Nephron progenitor cell (in vitro differentiated cells): ENCODE measurements around the gene APCDD1.

ENCODE experiments used
- DNase-seq: peaks from one replicate; pipeline ENCODE4 v3.0.0; 2021
- H3K27ac Mint-ChIP-seq: 2 replicates; pipeline ENCODE4 v1.8.0; 2021; ENCODE audit warnings: mild to moderate bottlenecking, moderate library complexity, mixed read lengths
- H3K27me3 Mint-ChIP-seq: 2 replicates; pipeline ENCODE4 v1.8.0; 2021; ENCODE audit warnings: mild to moderate bottlenecking, low read depth, mixed read lengths; ENCODE audit not compliant: poor library complexity
- H3K36me3 Mint-ChIP-seq: 2 replicates; pipeline ENCODE4 v1.8.0; 2021; ENCODE audit warnings: low read depth, mixed read lengths
- H3K4me1 Mint-ChIP-seq: 2 replicates; pipeline ENCODE4 v1.8.0; 2021; ENCODE audit warnings: mixed read lengths
- H3K4me3 Mint-ChIP-seq: 2 replicates; pipeline ENCODE4 v1.8.0; 2021; ENCODE audit warnings: mild to moderate bottlenecking, moderate library complexity, mixed read lengths
- H3K9me3 Mint-ChIP-seq: 2 replicates; pipeline ENCODE4 v1.8.0; 2021; ENCODE audit warnings: mild to moderate bottlenecking, moderate library complexity, mixed read lengths
- TF ChIP-seq, protein P1 (sequence below): fragments of 200-600 bp; sonication (generic); IDR thresholded peaks from 2 replicates; pipeline ENCODE4 v1.5.0; 2021; ENCODE audit warnings: antibody characterized with exemption

APCDD1 gene

DNA sequence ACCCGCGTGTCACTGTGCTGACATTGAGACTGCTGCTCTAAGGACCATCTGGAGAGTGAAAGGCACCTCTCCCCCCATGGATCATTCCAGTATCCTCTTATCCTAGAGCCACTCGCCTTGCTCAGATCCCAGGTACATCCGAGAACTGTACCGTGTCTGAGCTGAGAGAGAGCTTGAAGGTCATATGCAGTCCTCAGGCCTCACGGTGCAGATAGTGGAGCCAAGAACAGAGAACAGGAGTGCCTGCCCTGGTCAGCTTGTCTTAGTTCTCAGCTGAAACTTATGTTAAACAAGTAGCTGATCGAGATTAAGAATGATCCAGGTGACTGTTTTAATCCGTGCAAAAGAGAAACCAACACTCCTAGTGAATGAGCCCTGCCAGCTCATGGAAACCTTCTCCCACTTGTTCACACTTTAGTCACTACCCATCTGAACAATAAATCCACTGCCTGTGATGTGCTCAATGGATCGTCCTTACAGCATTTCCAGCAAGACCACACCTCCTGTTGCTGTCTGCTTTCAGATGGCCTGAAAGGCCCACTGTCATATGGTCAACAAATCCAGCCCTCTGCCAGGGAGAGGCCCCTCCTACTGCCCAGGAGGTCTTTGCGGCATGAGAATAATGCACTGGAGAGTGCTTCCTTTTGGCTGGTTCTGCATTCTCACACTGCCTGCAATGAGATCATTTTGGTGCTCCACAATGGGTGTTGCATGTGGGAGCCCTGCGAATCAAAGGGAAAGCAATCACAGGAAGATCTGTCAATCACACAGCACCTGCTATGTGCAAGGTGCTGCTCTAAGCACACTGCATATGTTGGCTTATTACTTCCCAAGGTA lies 43.7 kb upstream of the APCDD1 start:
- TF ChIP-seq, protein P1, sequence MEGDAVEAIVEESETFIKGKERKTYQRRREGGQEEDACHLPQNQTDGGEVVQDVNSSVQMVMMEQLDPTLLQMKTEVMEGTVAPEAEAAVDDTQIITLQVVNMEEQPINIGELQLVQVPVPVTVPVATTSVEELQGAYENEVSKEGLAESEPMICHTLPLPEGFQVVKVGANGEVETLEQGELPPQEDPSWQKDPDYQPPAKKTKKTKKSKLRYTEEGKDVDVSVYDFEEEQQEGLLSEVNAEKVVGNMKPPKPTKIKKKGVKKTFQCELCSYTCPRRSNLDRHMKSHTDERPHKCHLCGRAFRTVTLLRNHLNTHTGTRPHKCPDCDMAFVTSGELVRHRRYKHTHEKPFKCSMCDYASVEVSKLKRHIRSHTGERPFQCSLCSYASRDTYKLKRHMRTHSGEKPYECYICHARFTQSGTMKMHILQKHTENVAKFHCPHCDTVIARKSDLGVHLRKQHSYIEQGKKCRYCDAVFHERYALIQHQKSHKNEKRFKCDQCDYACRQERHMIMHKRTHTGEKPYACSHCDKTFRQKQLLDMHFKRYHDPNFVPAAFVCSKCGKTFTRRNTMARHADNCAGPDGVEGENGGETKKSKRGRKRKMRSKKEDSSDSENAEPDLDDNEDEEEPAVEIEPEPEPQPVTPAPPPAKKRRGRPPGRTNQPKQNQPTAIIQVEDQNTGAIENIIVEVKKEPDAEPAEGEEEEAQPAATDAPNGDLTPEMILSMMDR = no peak
- no peak overlapping the region for H3K27ac Mint-ChIP-seq
- H3K27me3 Mint-ChIP-seq = peaks cover 12% of the 10 kb centered on the region
- no peak overlapping the region for H3K4me3 Mint-ChIP-seq
- no peak for DNase-seq
- no peaks in the 10 kb centered on the region for H3K9me3 Mint-ChIP-seq
- peaks cover 53% of the 10 kb centered on the region for H3K4me1 Mint-ChIP-seq
- no peaks in the 10 kb centered on the region for H3K36me3 Mint-ChIP-seq

DNA sequence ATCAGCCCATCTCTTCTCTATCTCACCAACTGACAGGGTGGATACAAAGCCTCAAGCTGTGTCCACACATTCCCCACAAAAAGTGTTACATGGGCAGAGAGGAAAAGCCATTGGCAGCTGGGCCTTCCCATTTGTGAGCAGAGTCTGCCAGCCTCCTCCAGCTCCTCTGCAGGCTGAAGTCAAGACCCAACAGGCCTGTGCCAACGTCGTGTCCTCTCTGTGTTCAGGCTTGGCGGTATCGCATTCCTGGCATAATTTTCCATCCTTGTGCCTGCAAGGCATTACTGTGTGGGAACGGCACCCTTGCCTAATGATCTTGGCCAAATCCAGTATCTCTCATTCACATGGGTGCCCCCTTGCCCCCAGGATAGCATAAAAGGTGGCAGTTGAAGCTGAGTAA lies 41.5 kb upstream of the APCDD1 start:
- no peak for DNase-seq
- H3K4me1 Mint-ChIP-seq = peaks cover 50% of the 10 kb centered on the region
- peaks cover 8% of the 10 kb centered on the region for H3K27me3 Mint-ChIP-seq
- TF ChIP-seq, protein P1 = no peak
- no peaks in the 10 kb centered on the region for H3K9me3 Mint-ChIP-seq
- no peaks in the 10 kb centered on the region for H3K36me3 Mint-ChIP-seq
- H3K4me3 Mint-ChIP-seq = no peak overlapping the region
- no peak overlapping the region for H3K27ac Mint-ChIP-seq

DNA sequence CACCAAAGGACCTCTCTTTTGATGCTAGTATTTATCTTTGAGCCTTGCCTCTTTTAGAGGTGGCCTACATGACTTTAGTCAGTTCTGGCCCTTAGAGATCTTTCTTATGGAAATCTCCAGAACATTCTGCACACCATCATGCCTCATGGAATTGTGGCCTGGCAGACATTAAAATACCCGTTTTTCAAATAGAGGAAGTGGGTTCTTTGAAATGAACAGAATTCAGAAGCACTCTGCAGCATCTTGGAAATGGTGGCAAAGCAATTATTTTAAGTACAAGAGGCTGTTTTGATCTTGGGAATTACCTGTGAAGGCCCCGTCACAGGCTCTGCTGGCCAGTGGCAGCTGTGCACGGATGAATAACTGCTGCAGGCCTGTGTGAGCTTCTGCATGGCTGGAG lies 40.7 kb upstream of the APCDD1 start:
- peaks cover 44% of the 10 kb centered on the region for H3K4me1 Mint-ChIP-seq
- no peaks in the 10 kb centered on the region for H3K36me3 Mint-ChIP-seq
- peaks cover 8% of the 10 kb centered on the region for H3K27me3 Mint-ChIP-seq
- no peak overlapping the region for H3K27ac Mint-ChIP-seq
- H3K4me3 Mint-ChIP-seq = no peak overlapping the region
- DNase-seq = no peak
- H3K9me3 Mint-ChIP-seq = no peaks in the 10 kb centered on the region
- TF ChIP-seq, protein P1 = no peak

DNA sequence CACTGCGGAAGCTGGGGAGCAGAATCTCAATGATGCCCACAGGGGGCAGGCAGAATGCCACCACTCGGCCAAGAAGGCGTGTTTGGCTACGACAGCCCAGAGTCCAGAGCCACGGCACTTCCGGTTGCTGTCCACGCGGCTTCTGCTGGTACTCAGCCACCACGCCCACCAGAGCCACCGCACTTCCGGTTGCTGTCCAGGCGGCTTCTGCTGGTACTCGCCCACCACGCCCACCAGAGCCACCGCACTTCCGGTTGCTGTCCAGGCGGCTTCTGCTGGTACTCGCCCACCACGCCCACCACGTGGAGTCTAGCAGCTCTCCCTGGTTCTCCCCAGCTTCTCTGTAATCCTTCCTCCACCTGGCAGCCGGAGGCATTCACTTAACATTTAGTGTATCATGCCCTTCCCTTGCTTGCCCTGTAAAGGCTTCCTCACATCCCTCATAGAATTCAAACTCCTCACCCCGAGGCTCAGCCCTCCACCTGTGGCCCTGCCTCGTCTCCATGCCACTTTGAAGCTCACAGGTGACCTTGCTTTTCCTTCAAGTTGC lies 40.1 kb upstream of the APCDD1 start:
- Mint-ChIP-seq H3K27me3 (peaks cover 8% of the 10 kb centered on the region), H3K4me1 (peaks cover 43% of the 10 kb centered on the region), H3K36me3 (no peaks in the 10 kb centered on the region), H3K27ac (peak overlapping the region; percentile 21), H3K4me3 (no peak overlapping the region), H3K9me3 (peaks cover 2% of the 10 kb centered on the region)
- DNase-seq = no peak
- TF ChIP-seq, protein P1 = no peak

DNA sequence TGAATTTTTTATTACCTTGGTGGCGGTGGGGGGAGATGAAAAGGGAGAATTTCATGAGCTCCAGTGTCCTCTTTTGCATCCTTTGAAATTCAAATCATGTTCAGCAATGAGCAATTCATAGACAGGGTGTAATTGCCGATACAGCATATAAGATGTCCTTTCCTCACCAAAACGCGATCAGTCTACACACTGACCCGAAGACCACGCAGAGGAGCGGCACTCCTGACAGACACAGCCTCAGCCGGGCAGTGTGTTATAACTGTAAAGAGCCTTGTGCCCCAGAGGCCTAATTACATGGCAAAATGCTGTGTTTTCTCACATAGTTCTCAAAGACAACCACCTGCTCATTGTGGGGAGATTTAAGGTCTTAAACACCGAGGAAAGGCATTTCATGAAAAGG lies 38.4 kb upstream of the APCDD1 start:
- peaks cover 5% of the 10 kb centered on the region for H3K36me3 Mint-ChIP-seq
- no peak overlapping the region for H3K27ac Mint-ChIP-seq
- H3K27me3 Mint-ChIP-seq = peaks cover 8% of the 10 kb centered on the region
- peaks cover 19% of the 10 kb centered on the region for H3K9me3 Mint-ChIP-seq
- no peak overlapping the region for H3K4me3 Mint-ChIP-seq
- no peak for DNase-seq
- H3K4me1 Mint-ChIP-seq = peaks cover 28% of the 10 kb centered on the region
- TF ChIP-seq, protein P1 = no peak

DNA sequence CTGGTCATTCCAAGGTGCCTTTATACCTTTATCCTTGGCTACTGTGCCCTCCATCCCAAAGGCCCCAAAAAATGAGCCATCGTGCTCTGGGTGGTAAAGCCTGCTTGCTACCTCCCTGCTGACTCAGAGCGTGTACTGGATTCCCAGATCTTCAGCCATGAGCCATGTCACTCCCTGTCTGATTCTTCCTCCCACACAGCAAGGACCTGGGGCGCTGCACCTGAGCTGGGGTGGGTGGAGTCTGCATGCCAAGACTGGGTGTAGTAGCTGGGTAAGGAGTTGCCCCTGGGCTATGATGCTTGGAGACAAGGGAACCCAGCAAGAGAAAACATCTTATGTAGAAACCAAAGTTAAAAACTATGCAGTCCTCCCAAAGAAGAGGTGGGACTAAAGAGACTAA lies 37.2 kb upstream of the APCDD1 start:
- peaks cover 27% of the 10 kb centered on the region for H3K9me3 Mint-ChIP-seq
- no peak overlapping the region for H3K4me3 Mint-ChIP-seq
- H3K27me3 Mint-ChIP-seq = no peaks in the 10 kb centered on the region
- peaks cover 5% of the 10 kb centered on the region for H3K36me3 Mint-ChIP-seq
- H3K4me1 Mint-ChIP-seq = peaks cover 21% of the 10 kb centered on the region
- DNase-seq = no peak
- no peak overlapping the region for H3K27ac Mint-ChIP-seq
- TF ChIP-seq, protein P1 = no peak
